ENCODE measurements around the gene NFAT5.
A peak's percentile ranks its signal among the peaks of the same experiment; 100 is the strongest.
"Not testable (repeated sequence)": the region's sequence is repeated elsewhere in the genome, so short reads cannot be mapped to it uniquely, and the experiment has no call there.

Gene NFAT5

DNA sequence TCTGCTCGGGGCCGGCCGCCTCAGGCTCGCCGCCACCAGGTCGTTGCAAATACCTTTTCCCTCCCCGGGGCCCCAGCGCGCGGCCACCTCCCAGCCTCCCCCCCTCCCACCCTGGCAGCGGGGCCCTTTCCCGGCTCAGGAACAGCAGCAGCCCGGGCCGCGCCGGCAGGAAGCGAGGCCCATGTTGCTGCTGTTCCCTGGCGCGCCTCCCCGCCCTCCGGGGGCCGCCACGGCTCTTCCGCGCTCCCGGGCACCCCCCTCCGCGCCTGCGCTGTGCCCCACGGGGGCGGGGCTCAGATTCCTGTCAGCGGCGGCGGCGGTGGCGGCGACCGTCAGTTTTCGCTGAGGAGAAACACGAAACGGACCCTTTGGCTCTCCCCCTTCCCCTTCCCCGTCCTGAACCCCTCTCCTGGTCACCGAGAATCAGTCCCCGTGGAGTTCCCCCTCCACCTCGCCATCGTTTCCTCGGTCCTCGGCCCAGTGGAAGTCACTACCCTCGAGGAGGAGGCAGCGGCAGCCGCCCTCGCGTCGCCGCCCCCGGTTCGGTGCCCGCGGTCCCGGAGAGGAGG, at the start of gene NFAT5:
NFAT5 (plus strand) TSS at position 296 of the 569 bp plus-strand sequence. CDS start 336 bp downstream, outside the sequence.
- no peaks in the 10 kb centered on the region for H3K27me3 ChIP-seq (ENCODE audit: low read depth)
- no peaks in the 10 kb centered on the region; the same call in 1 of the 2 replicates for H3K36me3 ChIP-seq (replicated peaks)
- H3K4me3 ChIP-seq = peak within 1 kb of the TSS; percentile 67
- no peaks in the 10 kb centered on the region for H3K9me3 ChIP-seq
- peak; percentile 84 to 93 for DNase-seq (ENCODE audit: low spot score in 2 of 2)
- in situ Hi-C loops (cut with MboI; ENCODE audit: low sequenced_read_pairs) = no loop called here
- peaks cover 26% of the 10 kb centered on the region for H3K4me1 ChIP-seq

GRCh38 chr16:69517914-69518313, 47.9 kb upstream of the NFAT5 start:
- H3K27me3 ChIP-seq (ENCODE audit: low read depth); H3K4me1 ChIP-seq; H3K4me3 ChIP-seq; DNase-seq (ENCODE audit: low spot score in 2 of 2); H3K9me3 ChIP-seq; in situ Hi-C loops (cut with MboI; ENCODE audit: low sequenced_read_pairs); H3K36me3 ChIP-seq (replicated peaks): not testable (repeated sequence)

DNA sequence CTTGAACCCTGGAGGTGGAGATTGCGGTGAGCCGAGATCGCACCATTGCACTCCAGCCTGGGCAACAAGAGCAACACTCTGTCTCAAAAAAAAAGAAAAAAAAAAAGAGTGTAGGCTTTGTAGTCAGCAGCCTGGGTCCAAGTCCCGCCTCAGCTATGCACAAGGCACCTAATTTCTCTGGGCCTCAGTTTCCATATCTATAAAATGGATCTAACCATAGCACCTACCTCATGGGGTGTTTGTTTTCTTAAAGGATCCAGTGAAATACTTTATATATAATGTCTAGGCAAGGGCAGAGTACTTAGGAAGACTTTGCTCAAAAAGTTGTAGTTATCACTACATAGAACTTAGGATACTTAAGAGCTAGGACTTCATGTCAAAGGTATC, 45.4 kb upstream of the NFAT5 start:
- Histone ChIP-seq H3K36me3 (replicated peaks) (no peaks in the 10 kb centered on the region), H3K9me3 (no peaks in the 10 kb centered on the region), H3K27me3 (ENCODE audit: low read depth) (no peaks in the 10 kb centered on the region), H3K4me3 (no peak overlapping the region), H3K4me1 (peaks cover 3% of the 10 kb centered on the region; the same call in 1 of the 2 replicates)
- no peak for DNase-seq (ENCODE audit: low spot score in 2 of 2)
- in situ Hi-C loops (cut with MboI; ENCODE audit: low sequenced_read_pairs) = no loop called here

- Histone ChIP-seq H3K36me3 (replicated peaks) (no peaks in the 10 kb centered on the region), H3K4me1 (peaks cover 3% of the 10 kb centered on the region; the same call in 1 of the 2 replicates), H3K4me3 (no peak overlapping the region), H3K9me3 (no peaks in the 10 kb centered on the region), H3K27me3 (ENCODE audit: low read depth) (no peaks in the 10 kb centered on the region)
- DNase-seq (ENCODE audit: low spot score in 2 of 2) = no peak
- in situ Hi-C loops (cut with MboI; ENCODE audit: low sequenced_read_pairs) = no loop called here
These were observed 44.8 kb upstream of the NFAT5 start for GRCh38 chr16:69520800-69521602.

DNA sequence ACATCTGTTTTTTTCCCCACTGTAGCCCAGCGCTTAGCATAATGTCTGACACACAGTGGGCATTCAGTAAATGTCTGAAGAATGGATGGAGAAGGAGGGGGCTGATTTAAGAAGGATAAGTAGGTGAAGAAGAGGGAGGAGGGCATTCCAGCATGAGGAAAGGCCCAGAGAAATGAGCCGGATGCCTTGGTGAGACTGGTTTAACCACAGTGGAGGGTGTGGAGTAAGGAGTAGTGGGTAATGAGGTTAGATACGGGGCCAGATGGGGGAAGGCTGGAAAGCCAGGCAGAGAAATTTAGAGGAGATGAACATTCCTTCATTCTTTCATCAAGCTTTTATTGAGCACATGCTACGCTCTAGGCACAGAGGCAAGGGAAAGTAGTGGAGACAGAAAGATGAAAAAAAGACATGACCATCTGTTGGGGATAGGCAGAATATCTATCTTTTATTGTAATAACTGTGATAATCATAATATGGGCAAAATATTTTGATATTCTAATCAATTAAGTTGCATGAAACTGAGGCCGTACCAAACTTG, 43.7 kb upstream of the NFAT5 start:
- no peak for DNase-seq (ENCODE audit: low spot score in 2 of 2)
- in situ Hi-C loops (cut with MboI; ENCODE audit: low sequenced_read_pairs) = no loop called here
- no peaks in the 10 kb centered on the region for H3K27me3 ChIP-seq (ENCODE audit: low read depth)
- no peak overlapping the region for H3K4me3 ChIP-seq
- H3K4me1 ChIP-seq = peaks cover 3% of the 10 kb centered on the region; the same call in 1 of the 2 replicates
- H3K36me3 ChIP-seq (replicated peaks) = no peaks in the 10 kb centered on the region
- H3K9me3 ChIP-seq = no peaks in the 10 kb centered on the region

DNA sequence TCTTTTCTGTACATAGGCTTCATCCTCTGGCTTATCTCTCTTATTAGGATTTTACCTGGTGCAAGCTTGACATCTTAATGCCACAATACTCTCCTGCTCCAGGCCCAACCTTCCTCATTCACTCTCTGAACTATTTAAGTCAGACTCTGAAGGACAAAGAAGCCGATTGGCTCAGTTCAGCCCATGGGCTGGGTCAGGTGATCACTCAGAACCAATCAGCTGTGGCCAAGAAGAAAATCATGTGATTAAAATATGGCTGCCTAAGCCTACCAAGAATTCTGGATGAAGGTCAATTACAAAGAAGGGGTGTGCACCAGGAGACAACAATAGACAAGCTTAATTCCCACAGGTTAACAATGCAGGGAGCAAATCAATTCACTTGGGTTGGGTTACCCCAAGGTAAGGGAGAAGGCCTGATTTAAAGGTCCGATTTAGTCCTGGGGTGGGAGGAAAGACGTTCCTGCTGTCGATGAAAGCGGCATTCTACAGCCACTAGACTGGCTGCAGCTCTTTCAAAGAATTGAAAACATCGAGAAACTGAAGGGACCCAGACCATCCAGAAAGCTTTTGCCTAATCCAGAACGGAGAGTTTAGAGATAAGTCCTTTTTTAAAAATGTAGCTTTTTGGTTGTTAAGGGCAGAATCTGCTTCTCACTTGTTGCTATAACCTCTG, 42.9 kb upstream of the NFAT5 start:
- no peaks in the 10 kb centered on the region for H3K9me3 ChIP-seq
- H3K4me3 ChIP-seq = no peak overlapping the region
- H3K36me3 ChIP-seq (replicated peaks) = no peaks in the 10 kb centered on the region
- H3K4me1 ChIP-seq = peaks cover 3% of the 10 kb centered on the region; the same call in 1 of the 2 replicates
- in situ Hi-C loops (cut with MboI; ENCODE audit: low sequenced_read_pairs) = no loop called here
- peak; percentile 30 to 67 for DNase-seq (ENCODE audit: low spot score in 2 of 2)
- H3K27me3 ChIP-seq (ENCODE audit: low read depth) = no peaks in the 10 kb centered on the region

- in situ Hi-C loops (cut with MboI; ENCODE audit: low sequenced_read_pairs) = no loop called here
- H3K36me3 ChIP-seq (replicated peaks) = no peaks in the 10 kb centered on the region
- peaks cover 3% of the 10 kb centered on the region; the same call in 1 of the 2 replicates for H3K4me1 ChIP-seq
- no peak overlapping the region for H3K4me3 ChIP-seq
- no peak for DNase-seq (ENCODE audit: low spot score in 2 of 2)
- no peaks in the 10 kb centered on the region for H3K9me3 ChIP-seq
- no peaks in the 10 kb centered on the region for H3K27me3 ChIP-seq (ENCODE audit: low read depth)
These were observed 42.0 kb upstream of the NFAT5 start for GRCh38 chr16:69523566-69524305.

DNA sequence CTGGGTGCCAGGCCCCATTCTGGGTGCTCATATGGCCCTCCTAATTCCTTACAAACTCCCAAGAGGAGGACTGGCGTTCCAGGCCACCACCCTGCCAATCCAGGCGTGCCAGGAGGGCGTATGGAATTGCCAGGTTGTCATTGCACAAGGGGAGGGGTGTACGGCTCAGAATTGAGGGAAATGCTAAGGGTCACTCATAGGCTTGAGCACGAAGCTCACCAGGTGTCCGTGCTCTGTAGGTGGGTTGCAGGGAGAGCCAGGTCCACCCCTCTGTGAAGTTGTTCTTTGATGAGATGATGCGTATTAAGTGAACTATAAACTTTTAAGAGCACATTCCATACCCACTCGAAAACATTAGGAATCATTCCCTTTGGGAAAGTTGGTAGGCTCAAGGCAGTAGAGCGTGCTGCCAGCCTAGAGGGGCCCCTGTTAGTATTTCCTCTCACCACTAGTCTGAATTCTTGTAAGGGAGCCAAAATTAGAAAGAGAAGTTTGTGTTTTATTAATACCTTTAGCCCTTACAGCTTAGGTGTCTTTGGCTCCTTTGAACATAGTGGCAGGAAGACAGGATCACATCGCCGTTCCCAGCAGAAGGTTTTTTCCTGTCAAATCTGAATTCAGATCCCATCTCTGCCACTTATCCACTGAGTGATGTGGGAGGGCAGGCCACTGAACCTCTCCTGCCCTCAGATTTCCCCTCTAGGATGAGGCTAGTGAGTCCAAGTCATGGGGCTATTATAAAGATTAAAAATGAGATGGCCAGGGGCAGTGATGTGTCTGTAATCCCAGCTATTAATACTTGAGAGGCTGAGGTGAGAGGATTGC, 38.7 kb upstream of the NFAT5 start:
- H3K27me3 ChIP-seq (ENCODE audit: low read depth) = no peaks in the 10 kb centered on the region
- in situ Hi-C loops (cut with MboI; ENCODE audit: low sequenced_read_pairs) = no loop called here
- H3K4me1 ChIP-seq = peaks cover 6% of the 10 kb centered on the region; the same call in 1 of the 2 replicates
- no peaks in the 10 kb centered on the region for H3K36me3 ChIP-seq (replicated peaks)
- no peak for DNase-seq (ENCODE audit: low spot score in 2 of 2)
- H3K4me3 ChIP-seq = no peak overlapping the region
- H3K9me3 ChIP-seq = no peaks in the 10 kb centered on the region

GRCh38 chr16:69531988-69532387, 33.8 kb upstream of the NFAT5 start:
- Histone ChIP-seq H3K27me3 (ENCODE audit: low read depth) (no peaks in the 10 kb centered on the region), H3K36me3 (replicated peaks) (no peaks in the 10 kb centered on the region), H3K9me3 (no peaks in the 10 kb centered on the region), H3K4me1 (peaks cover 2% of the 10 kb centered on the region; the same call in 1 of the 2 replicates), H3K4me3 (no peak overlapping the region)
- in situ Hi-C loops (cut with MboI; ENCODE audit: low sequenced_read_pairs) = no loop called here
- DNase-seq (ENCODE audit: low spot score in 2 of 2) = no peak

GRCh38 chr16:69532641-69533455, 32.9 kb upstream of the NFAT5 start:
- no peaks in the 10 kb centered on the region for H3K27me3 ChIP-seq (ENCODE audit: low read depth)
- in situ Hi-C loops (cut with MboI; ENCODE audit: low sequenced_read_pairs) = no loop called here
- H3K4me1 ChIP-seq = peaks cover 2% of the 10 kb centered on the region; the same call in 1 of the 2 replicates
- H3K9me3 ChIP-seq = no peaks in the 10 kb centered on the region
- no peaks in the 10 kb centered on the region for H3K36me3 ChIP-seq (replicated peaks)
- no peak overlapping the region for H3K4me3 ChIP-seq
- DNase-seq (ENCODE audit: low spot score in 2 of 2) = no peak

DNA sequence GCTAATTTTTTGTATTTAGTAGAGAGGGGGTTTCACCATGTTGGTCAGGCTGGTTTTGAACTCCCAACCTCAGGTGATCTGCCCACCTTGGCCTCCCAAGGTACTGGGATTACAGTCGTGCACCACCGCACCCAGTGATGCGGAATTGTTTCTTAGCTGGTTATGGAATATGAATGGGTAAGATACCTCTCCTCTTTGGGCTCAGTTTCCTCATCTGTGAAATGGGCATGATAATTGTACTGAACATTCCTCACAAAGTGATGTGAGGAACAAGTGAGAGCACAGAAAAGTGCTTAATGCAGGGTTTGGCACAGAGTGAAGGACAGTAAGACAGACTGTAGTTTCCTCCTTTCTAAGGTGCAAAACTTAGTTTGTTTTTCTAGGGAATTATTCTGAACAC, 31.0 kb upstream of the NFAT5 start:
- Histone ChIP-seq H3K36me3 (replicated peaks) (no peaks in the 10 kb centered on the region), H3K27me3 (ENCODE audit: low read depth) (no peaks in the 10 kb centered on the region), H3K4me1 (no peaks in the 10 kb centered on the region), H3K4me3 (no peak overlapping the region), H3K9me3 (no peaks in the 10 kb centered on the region)
- no peak for DNase-seq (ENCODE audit: low spot score in 2 of 2)
- in situ Hi-C loops (cut with MboI; ENCODE audit: low sequenced_read_pairs) = no loop called here
